HG03460 (cell line): ENCODE data around the gene C9orf72.
"Not testable (repeated sequence)": the region's sequence is repeated elsewhere in the genome, so short reads cannot be mapped to it uniquely, and the experiment has no call there.

ENCODE experiments used
- ATAC-seq: cut with Tn5 transposase; IDR thresholded peaks from one replicate; pipeline ENCODE4 v1.9.1; 2021; ENCODE audit not compliant: unreplicated experiment

Gene C9orf72

DNA sequence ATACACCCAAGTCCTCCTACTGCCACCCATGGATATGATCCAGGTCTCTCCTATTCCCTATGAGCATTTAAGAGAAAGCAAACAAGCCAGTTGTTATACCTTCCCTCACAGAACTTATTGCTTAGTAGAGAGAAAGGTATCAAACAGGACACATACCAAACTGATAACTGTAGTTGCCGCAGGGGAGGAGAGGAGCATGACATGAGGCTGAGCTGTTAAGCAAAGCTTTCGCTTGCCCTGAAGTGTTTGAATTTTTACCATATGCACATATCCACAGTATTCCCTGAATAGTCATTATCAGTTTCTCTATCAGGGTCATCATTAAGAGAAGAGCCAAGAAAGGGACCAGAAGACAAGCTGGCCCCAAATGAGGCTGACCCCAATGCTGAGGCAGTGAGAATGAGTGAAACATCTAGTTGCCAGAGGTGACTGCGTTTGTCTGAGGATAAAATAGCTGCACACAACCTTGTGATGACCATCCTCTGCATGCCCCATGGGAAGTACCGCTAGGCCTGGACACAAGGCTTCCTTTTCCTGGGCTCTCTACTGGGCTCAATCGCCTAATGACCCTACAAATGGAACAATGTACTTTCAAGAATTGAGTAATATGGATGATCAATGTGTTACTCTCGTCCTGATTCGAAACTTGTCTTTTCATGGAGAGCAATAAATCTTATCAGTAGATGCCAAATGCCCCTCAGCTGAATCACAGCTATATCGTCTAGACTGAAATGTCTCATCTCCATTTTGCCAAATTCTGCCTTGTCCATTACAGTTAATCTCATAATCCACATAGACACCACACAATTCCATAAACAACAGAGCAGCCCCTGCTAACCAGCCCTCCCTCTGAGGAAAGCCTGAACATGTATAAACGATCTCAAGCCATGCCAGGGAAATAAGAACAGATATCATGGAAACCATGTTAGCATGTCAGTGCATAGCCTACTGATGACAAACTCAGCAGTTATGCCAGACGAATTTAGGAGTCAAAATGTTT is 53.5 kb downstream of the C9orf72 start:
- ATAC-seq, result no peak

DNA sequence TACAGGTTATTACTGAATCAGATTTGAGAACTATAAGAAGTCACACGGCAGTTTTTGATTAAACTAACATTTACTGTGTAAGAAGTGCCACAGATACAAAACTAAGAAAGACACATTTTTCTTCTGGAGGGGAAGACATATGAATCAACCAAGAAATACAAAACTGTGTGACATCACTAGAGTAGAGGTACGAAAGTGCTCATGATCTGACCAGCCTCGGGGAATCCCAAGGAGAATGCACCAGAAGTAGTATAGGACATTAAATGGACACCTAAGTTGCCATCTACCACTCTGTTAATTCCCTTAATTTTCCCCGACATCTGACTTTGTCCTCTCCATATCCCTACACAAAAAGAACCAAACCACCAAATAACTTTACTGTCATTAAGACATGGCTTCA is 54.5 kb downstream of the C9orf72 start:
- no peak for ATAC-seq

DNA sequence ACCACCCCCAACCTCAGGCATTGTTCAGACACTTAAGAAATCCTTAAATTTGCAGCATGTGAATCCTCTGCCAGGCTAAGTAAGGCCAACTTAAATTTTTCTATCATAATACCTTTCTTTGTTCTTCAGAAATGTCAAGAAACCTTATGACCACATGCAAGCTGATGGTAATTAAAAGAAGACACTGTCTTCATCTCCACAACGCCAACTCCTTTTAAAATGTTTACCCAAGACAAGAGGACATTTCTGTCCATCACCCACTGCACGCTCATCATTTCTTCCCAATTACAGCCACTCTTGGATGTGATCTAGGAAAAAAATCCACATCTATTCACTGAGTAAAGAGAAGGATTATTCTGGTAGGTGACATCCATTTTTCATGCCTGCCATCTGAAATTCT is 55.3 kb downstream of the C9orf72 start:
- no peak for ATAC-seq

DNA sequence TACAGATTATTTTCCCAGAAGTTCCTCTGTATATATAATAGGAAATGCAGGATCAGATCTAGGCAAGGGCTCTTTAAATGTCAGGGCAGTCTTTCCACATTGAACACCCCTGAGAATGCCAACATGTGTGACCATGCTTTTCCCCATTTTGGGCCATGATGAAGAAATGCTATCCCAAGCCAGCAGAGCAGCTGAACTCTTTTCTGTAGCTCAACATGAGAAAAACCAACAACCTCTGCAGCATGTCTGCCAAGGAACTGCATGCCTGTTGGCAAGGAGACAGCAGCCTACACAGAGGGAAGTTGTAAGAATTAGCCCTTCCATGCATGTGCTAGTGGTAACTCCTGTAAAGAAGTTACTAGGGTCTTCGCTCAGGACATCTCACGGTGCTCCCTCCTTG is 58.7 kb downstream of the C9orf72 start:
- ATAC-seq, result no peak

DNA sequence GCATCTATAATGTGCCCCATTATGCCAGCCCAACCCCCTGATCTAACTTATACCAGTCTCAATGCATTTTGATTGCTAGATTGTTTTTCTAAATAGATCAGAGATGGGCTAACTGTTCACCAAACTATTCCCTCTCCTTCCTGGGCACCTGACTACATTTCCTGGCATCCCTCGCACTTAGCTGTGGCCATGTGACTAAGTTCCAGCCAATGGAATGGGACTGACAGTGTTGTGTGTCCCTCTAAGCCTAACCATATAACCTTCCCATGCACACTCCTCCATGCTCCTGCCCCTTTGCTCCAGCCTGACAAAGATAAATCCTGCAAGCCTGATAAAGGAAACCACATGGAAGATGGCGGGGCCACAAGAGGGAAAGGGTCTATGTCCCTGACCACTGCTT is 61.5 kb downstream of the C9orf72 start:
- ATAC-seq, result no peak

DNA sequence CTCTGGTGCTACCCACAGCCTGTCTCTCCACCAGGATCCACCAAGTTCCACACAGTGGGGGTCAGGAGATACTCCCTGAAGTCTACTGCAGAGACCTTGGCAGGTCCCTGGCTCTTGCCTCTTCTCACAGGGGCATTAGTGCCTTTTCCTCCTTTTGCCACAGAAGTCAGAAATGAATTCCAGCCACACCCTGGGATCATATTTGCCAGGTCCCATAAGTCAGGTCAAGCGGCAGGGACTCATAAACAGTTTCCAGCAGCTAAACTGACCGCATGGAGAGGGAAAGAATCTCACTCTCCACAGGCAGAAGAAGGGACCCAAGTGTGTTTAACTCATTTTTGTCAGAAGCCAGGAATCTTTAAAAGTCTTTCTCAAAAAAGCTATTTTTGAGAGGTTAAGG is 62.5 kb downstream of the C9orf72 start:
- ATAC-seq, result no peak

DNA sequence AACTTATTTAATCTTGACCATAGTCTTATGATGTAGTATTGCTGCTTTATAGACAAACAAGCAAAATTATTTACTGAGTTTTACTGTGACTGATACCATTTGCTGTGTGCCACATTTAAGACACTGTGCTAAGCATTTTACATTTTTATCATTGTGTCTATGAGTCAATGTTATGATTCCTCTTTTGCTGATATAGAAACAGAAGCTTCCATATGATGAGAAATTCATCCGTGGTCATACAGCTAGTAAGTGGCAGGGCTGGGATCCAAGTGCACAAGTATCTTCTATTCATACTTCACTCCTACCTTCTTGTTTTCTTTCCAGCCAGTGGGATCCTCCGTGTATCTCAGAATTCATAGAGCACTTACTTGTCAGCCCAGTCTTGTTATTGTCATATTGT is 66.3 kb downstream of the C9orf72 start:
- no peak for ATAC-seq

DNA sequence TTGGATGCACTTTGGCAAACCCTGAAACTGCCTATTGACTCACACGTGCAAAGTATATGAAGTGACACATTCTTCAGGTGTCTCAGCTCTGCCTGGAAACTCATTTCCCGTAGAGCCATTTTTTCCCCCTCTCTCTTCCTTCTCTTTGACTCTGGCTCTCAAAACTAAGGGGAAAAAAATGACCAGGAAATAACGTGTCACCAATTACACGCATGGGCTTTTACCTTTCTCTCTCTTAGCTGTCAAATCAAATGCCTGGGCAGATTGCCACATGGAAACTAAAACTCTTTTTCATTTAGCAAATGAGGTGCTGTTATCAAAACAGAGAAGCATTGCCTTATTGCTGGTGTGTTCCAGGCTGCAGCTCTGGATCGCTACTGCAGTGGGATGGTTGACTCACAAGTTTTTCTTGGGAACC is 67.5 kb downstream of the C9orf72 start:
- no peak for ATAC-seq

DNA sequence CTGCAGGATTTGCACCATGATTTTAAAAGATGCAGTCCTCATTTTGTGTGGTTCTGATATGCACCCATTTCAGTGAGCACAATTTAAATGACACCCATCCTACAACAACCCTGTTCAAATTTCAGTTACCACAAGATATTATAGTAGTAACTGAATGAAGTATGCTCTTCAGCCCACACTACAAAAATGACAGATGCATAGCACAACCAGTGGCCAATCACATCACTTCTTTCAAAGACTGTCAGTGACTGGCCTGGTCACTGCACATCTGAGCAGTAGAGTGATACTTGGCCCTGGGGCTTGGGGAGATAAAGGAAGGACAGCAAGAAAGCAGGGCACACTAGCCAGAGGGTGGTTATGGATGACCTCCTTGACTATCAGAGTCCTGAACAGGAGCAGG is 69.0 kb downstream of the C9orf72 start:
- ATAC-seq, result no peak

DNA sequence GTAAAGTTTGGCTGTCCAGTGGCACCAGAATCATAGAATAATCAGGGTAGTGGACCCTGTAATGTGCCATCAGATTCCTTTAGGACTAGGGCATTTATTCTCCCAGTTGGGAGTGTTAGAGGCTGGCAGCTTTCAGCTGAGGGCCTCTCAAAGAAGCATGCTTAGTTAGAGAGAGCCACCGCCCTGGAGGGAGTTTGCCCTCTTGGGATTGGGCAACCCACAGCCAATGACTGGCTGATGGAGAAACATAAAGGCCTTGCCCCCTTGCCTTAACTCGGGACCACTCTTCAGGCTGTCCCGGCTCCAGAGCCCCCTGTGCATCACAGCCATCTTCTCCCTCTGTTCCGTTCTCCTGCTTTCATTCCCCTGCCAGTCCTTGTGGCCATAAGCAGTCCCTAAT is 69.7 kb downstream of the C9orf72 start:
- no peak for ATAC-seq

DNA sequence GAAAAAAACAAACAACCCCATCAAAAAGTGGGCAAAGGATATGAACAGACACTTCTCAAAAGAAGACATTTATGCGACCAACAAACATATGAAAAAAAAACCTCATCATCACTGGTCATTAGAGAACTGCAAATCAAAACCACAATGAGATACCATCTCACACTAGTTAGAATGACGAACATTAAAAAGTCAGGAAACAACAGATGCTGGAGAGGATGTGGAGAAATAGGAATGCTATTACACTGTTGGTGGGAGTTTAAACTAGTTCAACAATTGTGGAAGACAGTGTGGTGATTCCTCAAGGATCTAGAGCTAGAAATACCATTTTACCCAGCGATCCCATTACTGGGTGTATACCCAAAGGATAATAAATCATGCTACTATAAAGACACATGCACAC is 72.4 kb downstream of the C9orf72 start:
- ATAC-seq, result not testable (repeated sequence)

DNA sequence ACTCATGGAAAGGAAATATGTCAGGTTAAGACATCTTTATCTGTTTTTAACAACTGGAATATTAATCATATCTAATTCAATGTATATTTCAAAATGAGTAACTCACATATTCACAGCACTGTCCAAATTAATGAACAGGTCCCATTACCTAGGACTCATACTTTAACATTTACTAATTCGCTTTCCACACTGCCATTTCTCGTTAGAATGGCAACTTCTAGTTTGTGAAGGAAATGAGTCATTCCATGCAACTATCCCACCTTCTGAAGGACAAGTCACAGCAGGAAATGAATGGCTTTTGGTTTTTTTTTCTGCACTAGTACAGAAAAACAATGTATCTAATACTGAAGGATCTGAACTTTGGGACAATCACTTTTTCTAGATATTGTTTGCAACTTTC is 73.8 kb downstream of the C9orf72 start:
- peak; percentile 55 for ATAC-seq

DNA sequence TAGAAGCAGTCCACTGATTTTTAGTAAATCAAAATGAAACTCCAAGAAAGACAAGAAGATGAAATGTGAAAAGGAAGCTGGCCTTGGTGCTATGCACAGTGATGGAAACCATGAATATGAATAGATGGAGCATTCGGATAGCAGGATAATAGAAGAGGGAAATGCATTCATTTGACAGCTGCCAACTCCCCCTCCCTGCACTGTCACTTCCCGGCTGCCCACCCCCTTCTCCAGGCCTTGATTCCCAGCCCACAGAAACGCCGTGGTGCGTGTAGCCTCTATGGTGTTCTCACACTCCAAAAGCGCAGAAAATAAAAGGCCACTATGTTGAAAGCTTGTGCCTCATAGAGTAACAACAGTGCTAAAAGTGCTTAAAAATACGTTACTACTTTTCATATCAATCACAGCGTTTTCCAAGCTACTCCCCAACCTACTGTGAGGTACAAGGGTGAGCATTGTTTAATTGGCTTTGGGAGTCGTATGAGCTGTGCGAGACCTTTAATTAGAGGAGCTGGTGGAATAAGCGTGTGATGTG is 75.3 kb downstream of the C9orf72 start:
- ATAC-seq, result no peak
